ENCODE data around the gene DAB2IP.

Gene DAB2IP

DNA sequence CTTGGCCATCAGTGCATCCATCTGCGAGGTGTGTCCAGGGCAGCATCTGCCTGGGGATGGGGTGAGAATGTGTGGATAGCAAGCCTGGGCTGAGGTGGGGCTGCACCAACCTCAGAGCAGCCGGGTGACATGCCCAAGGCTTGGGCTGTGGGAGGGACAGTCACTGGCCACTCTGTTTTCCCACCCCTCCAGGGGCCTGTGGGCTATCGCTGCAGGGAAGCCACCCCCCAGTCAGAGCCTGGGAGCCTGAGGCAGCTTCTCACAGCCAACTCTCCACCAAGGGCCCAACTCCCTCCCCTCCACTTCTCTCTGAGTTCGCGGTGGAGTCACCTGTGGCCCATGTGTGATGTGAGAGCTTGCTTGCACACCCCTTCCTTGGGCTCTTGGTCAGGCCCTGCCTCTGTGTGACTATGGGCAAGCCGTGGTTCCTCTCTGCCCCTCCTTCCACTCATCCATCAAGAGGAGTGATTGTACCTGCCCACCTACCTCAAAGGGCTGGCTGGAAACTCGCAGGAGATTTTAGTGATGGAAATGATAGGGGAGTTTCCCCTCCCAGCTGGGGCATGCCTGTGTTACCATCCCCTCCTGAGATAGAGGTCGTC is 54.8 kb downstream of the DAB2IP start:
- DNase-seq (ENCODE audit: low read depth), result no peak
- no peak overlapping the region for H3K4me3 ChIP-seq (replicated peaks; ENCODE audit: low read depth, low read length)
- TF ChIP-seq, protein P1, sequence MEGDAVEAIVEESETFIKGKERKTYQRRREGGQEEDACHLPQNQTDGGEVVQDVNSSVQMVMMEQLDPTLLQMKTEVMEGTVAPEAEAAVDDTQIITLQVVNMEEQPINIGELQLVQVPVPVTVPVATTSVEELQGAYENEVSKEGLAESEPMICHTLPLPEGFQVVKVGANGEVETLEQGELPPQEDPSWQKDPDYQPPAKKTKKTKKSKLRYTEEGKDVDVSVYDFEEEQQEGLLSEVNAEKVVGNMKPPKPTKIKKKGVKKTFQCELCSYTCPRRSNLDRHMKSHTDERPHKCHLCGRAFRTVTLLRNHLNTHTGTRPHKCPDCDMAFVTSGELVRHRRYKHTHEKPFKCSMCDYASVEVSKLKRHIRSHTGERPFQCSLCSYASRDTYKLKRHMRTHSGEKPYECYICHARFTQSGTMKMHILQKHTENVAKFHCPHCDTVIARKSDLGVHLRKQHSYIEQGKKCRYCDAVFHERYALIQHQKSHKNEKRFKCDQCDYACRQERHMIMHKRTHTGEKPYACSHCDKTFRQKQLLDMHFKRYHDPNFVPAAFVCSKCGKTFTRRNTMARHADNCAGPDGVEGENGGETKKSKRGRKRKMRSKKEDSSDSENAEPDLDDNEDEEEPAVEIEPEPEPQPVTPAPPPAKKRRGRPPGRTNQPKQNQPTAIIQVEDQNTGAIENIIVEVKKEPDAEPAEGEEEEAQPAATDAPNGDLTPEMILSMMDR (IDR thresholded peaks at IDR 0.05; ENCODE audit: low read length, missing control alignments), result no peak

DNA sequence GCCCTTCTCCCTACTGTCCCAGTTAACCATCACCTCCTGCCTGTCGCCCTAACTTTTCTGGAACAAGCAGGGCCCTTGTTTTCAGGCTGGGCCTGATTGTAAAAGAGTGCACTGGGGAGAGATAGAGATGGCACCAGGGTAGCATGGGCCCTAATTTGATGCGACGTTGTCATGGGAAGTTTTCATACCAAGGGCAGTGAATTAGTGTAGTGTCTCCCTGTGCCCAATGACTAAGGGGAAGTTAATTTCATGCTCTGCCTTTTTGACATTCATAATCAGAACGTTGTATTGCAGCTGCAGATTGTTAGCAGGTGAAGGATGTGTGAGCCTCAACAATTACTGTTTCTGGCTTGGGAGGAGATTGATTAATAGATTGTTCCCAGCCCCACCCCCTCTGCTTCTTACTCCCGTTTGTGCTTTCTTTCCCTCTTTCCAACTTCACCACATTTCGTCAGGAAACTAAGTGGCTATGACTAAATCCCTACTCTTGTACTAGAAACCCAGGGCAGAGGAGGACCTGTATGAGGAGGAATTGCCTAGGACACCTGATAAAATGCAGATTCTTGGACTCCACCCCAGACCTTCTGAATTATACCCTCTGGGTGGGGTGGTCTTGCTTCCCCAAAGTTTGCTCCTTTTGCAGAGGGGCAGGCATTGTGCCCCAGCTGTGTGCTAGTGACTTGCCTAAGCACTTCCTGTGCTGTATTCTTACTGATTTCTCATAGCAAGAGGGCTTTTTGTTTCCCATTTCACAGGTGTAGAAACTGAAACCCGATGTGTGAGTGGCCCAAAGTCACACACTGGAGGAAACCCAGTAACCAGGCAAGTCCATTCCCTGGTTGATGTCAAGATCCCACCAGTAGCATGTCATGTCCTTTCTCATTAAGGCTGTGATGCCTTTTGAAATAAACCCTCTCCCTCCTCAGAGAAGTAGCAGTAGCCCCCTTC is 56.3 kb downstream of the DAB2IP start:
- DNase-seq (ENCODE audit: low read depth), result no peak
- TF ChIP-seq, protein P1 (IDR thresholded peaks at IDR 0.05; ENCODE audit: low read length, missing control alignments), result no peak
- H3K4me3 ChIP-seq (replicated peaks; ENCODE audit: low read depth, low read length), result no peak overlapping the region

DNA sequence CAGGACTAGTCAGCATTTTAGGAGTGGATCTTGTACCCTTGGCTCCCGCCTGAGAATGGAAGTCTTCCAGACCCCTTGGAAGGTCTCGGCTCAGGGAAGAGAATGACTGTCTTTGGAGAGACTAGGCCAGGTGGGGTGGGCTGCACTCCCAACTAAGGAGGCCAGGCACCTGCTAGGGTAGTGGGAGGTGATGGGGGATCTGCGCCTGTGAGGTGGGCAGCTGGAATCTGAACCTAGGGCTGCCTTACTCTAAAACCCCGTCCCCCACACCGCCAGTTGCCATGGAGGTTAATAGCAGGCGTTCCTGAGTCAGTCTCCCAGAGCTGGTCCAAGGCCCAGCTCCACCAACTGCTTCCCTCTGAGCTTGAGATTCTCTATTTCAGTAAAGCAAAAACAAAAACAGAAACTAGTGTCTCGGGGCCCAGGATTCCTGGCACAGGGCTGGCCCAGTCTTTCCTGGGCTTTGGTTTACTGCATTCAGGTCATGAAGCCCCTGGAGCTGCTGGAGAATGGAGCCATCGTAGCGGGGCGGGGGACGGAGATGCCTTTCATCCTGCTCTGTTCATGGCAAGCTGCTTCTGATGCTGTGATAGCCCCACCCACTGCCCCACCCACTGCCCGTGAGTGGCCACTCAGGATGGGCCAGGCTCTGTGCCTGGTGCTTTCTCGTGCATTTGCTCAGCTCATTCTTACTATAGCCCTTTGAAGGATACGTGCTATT is 57.5 kb downstream of the DAB2IP start:
- no peak for DNase-seq (ENCODE audit: low read depth)
- TF ChIP-seq, protein P1 (IDR thresholded peaks at IDR 0.05; ENCODE audit: low read length, missing control alignments), result no peak
- H3K4me3 ChIP-seq (replicated peaks; ENCODE audit: low read depth, low read length), result no peak overlapping the region

DNA sequence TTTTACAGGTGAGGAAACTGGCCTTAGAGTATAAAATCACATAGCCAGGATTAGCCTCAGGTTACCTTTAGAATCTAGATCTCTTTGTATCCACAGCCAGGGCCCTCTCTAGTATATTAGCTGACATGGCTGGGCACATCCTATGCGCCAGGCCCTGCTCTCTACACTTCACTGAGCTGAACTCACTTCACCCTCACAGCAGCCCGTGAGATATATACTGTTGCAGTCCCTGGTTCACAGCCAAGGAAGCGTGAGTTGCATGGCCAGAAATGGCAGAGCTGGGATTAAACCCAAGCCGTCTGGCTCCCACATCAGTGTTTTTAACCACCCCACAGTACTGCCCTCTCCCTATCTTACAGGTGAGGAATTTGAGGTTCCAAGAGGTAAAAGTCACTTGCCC is 58.4 kb downstream of the DAB2IP start:
- no peak for DNase-seq (ENCODE audit: low read depth)
- TF ChIP-seq, protein P1 (IDR thresholded peaks at IDR 0.05; ENCODE audit: low read length, missing control alignments), result no peak
- H3K4me3 ChIP-seq (replicated peaks; ENCODE audit: low read depth, low read length), result no peak overlapping the region

DNA sequence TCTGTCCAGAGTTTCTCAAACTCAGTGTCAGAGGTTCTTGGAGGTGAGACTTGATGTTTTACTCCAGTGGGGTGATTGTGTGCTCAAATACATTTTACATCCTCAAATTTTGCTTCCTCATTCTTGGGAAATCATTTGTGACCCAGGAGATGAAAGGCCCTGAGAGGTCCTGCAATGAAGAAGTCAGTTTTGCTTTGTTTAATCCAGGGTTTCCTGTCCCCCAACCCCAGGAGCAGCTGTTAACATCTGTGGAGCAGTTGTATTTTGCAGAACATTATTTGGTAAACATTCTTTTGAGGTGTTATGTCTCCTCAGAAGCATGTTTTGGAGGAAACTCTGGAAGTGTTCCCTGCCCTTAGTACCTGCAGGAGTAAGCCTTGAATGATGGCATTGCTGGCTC is 59.8 kb downstream of the DAB2IP start:
- TF ChIP-seq, protein P1 (IDR thresholded peaks at IDR 0.05; ENCODE audit: low read length, missing control alignments), result no peak
- DNase-seq (ENCODE audit: low read depth), result no peak
- H3K4me3 ChIP-seq (replicated peaks; ENCODE audit: low read depth, low read length), result no peak overlapping the region

DNA sequence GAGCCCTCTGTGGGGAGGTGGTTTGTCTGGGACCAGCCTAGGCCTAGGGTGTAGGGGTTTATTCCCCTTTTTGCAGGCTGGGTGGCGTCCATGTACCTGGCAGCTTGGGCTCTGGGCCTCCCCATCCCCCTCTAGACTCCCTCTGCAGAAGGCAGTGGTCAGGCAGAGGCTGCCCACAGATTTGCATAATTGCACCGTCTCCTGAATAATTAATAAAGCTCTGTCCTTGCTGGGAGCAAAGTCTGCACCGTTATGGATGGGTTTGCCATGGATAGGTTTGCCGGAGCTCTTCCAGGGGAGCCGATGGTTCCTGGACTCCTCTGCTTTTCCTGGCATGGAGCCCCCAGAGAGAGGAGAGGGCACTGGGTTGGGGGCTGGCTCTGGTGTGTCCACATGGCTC is 60.4 kb downstream of the DAB2IP start:
- DNase-seq (ENCODE audit: low read depth), result no peak
- no peak overlapping the region for H3K4me3 ChIP-seq (replicated peaks; ENCODE audit: low read depth, low read length)
- TF ChIP-seq, protein P1 (IDR thresholded peaks at IDR 0.05; ENCODE audit: low read length, missing control alignments), result no peak

All from fibroblast of pulmonary artery (primary cell).